GM21381 (cell line): ENCODE data around the gene MAGEH1.
"Not testable (repeated sequence)": the region's sequence is repeated elsewhere in the genome, so short reads cannot be mapped to it uniquely, and the experiment has no call there.

Experiments
- ATAC-seq: cut with Tn5 transposase; IDR thresholded peaks from one replicate; pipeline ENCODE4 v1.9.1; 2021; ENCODE audit warnings: mild to moderate bottlenecking, moderate library complexity; ENCODE audit not compliant: unreplicated experiment

Gene MAGEH1

GRCh38 chrX:55451990-55452832 lies at the start of gene MAGEH1:
TSS of gene MAGEH1 (plus strand) at chrX:55452127. CDS start at chrX:55452375, 248 bp downstream.
- ATAC-seq, result peak; percentile 97

GRCh38 chrX:55427079-55427478 lies 24.8 kb upstream of the MAGEH1 start:
- ATAC-seq, result not testable (repeated sequence)

GRCh38 chrX:55443468-55443867 lies 8.5 kb upstream of the MAGEH1 start:
- not testable (repeated sequence) for ATAC-seq

- ATAC-seq, result no peak
Observed at GRCh38 chrX:55450259-55450658, 1.7 kb upstream of the MAGEH1 start.

- ATAC-seq, result no peak
Observed at GRCh38 chrX:55451141-55451540, 786 bp upstream of the MAGEH1 start.

- ATAC-seq, result no peak
Observed at GRCh38 chrX:55451626-55451989, 319 bp upstream of the MAGEH1 start.

- ATAC-seq, result peak; percentile 5
Observed at GRCh38 chrX:55452833-55453124, 852 bp downstream of the MAGEH1 start.

- not testable (repeated sequence) for ATAC-seq
Observed at GRCh38 chrX:55455708-55456107, 3.8 kb downstream of the MAGEH1 start.

- ATAC-seq, result not testable (repeated sequence)
Observed at GRCh38 chrX:55459426-55459825, 7.5 kb downstream of the MAGEH1 start.

GRCh38 chrX:55459926-55460325 lies 8.0 kb downstream of the MAGEH1 start:
- not testable (repeated sequence) for ATAC-seq

GRCh38 chrX:55464050-55464449 lies 12.1 kb downstream of the MAGEH1 start:
- not testable (repeated sequence) for ATAC-seq

GRCh38 chrX:55465108-55465507 lies 13.2 kb downstream of the MAGEH1 start:
- not testable (repeated sequence) for ATAC-seq

- not testable (repeated sequence) for ATAC-seq
Observed at GRCh38 chrX:55465791-55466190, 13.9 kb downstream of the MAGEH1 start.

- not testable (repeated sequence) for ATAC-seq
Observed at GRCh38 chrX:55479956-55480355, 28.0 kb downstream of the MAGEH1 start.

GRCh38 chrX:55480390-55481062 lies 28.6 kb downstream of the MAGEH1 start:
- no peak for ATAC-seq

GRCh38 chrX:55484948-55485347 lies 33.0 kb downstream of the MAGEH1 start:
- no peak for ATAC-seq

- ATAC-seq, result no peak
Observed at GRCh38 chrX:55486736-55487135, 34.8 kb downstream of the MAGEH1 start.

GRCh38 chrX:55487143-55487542 lies 35.2 kb downstream of the MAGEH1 start:
- ATAC-seq, result no peak

- no peak for ATAC-seq
Observed at GRCh38 chrX:55488006-55488592, 36.2 kb downstream of the MAGEH1 start.

GRCh38 chrX:55488593-55489313 lies 36.8 kb downstream of the MAGEH1 start:
- ATAC-seq, result peak; percentile 63

GRCh38 chrX:55489314-55490009 lies 37.5 kb downstream of the MAGEH1 start, which contains the start of gene USP51:
TSS of gene USP51 (minus strand) at chrX:55489848. CDS start at chrX:55488939, 909 bp downstream.
- ATAC-seq, result peak; percentile 48
